Activated T-cell treated with anti-CD3 and anti-CD28 coated beads, Interleukin-2, amount 50 U/mL, for 24 hours (primary cell): Measurements from ENCODE around the gene B4GALT1.

ENCODE experiments used
- DNase-seq: peaks from one replicate; pipeline ENCODE4 v3.0.0-alpha.2; 2020
- H3K27ac Mint-ChIP-seq: 2 replicates; pipeline ENCODE4 v1.8.0; 2020; ENCODE audit warnings: mild to moderate bottlenecking, mixed read lengths
- H3K27me3 Mint-ChIP-seq: 2 replicates; pipeline ENCODE4 v1.8.0; 2020; ENCODE audit warnings: mixed read lengths
- H3K36me3 Mint-ChIP-seq: 2 replicates; pipeline ENCODE4 v1.8.0; 2020; ENCODE audit warnings: low read depth, mixed read lengths
- H3K4me1 Mint-ChIP-seq: 2 replicates; pipeline ENCODE4 v1.8.0; 2020; ENCODE audit warnings: low read depth, mixed read lengths
- H3K4me3 Mint-ChIP-seq: 2 replicates; pipeline ENCODE4 v1.8.0; 2020; ENCODE audit warnings: mild to moderate bottlenecking, moderate library complexity, mixed read lengths
- H3K9me3 Mint-ChIP-seq: 2 replicates; pipeline ENCODE4 v1.8.0; 2020; ENCODE audit warnings: mixed read lengths

B4GALT1 gene, protein sequence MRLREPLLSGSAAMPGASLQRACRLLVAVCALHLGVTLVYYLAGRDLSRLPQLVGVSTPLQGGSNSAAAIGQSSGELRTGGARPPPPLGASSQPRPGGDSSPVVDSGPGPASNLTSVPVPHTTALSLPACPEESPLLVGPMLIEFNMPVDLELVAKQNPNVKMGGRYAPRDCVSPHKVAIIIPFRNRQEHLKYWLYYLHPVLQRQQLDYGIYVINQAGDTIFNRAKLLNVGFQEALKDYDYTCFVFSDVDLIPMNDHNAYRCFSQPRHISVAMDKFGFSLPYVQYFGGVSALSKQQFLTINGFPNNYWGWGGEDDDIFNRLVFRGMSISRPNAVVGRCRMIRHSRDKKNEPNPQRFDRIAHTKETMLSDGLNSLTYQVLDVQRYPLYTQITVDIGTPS

GRCh38 chr9:33167084-33167971 is at the start of gene B4GALT1:
B4GALT1 (minus strand) TSS chr9:33167336; CDS start chr9:33167169, 167 bp downstream.
- peak within 1 kb of the TSS; percentile 97 for H3K27ac Mint-ChIP-seq
- peak; percentile 98 for DNase-seq
- peaks cover 24% of the 10 kb centered on the region for H3K36me3 Mint-ChIP-seq
- peaks cover 57% of the 10 kb centered on the region for H3K4me1 Mint-ChIP-seq
- no peaks in the 10 kb centered on the region for H3K27me3 Mint-ChIP-seq
- no peaks in the 10 kb centered on the region for H3K9me3 Mint-ChIP-seq
- H3K4me3 Mint-ChIP-seq: peak within 1 kb of the TSS; percentile 91

DNA sequence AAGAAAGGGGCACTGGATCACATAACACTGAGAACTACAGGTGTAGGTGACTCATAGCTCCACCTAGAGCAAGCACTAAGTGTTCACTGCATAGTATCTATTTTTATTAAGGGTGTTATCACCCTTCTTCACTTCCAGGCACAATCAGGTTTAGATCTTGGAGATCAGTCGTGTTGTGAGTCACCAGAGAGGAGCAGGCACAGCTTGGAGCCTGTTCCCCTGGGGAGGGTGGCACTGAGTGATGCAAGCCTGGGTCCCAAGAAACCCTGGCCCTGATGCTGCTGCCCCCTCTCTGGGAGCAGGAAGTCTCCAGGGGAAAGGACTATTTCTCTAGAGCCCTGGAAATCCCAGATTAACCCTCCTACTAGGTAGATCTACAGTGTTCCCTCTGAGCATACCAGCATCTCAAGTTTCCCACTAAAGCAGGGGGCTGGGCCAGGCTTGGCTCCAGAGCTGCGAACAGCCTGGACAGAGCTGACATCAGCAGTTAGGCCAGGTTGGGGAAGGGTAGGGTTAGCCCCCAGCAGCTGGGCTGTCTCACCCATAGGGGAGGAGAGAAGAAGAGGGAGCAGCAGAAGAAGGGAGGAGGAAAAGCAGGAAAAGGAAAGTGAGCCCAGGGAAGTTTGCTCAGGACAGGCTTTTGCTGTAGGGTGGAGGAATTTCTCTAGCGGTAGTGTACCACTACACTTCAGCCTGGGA is 44.7 kb upstream of the B4GALT1 start:
- Mint-ChIP-seq H3K4me1 (peaks cover 2% of the 10 kb centered on the region), H3K9me3 (no peaks in the 10 kb centered on the region), H3K27me3 (no peaks in the 10 kb centered on the region), H3K36me3 (no peaks in the 10 kb centered on the region), H3K4me3 (no peak overlapping the region), H3K27ac (no peak overlapping the region)
- DNase-seq: no peak

DNA sequence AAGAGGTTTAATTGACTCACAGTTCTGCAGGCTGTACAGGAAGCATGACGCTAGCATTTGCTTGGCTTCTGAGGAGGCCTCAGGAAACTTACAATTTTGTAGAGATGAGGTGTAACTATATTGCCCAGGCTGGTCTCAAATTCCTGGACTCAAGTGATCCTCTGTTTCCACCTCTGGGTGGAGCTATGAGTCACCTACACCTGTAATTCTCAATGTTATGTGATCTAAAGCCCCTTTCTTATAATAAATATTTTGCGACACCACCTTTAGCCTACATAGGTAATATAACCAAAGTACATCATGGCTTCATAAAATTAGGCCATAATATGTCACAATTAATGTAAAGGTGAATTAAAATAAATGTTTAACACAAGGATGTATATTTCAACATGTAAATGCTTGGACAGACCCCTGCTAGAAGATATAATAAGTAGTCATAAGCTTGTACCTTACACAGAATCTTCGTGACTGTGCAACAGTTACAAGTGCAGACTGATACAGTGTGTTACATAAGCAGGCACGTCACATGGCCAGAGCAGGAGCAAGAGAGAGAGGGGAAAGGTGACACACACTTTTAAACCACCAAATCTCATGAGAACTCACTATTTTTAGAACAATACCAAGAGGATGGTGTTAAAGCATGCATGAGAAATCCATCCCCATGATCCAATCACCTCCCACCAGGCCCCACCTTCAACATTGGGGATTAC is 43.0 kb upstream of the B4GALT1 start:
- Mint-ChIP-seq H3K27ac (no peak overlapping the region), H3K27me3 (no peaks in the 10 kb centered on the region), H3K4me3 (no peak overlapping the region), H3K36me3 (no peaks in the 10 kb centered on the region), H3K4me1 (peaks cover 2% of the 10 kb centered on the region), H3K9me3 (no peaks in the 10 kb centered on the region)
- DNase-seq: no peak

DNA sequence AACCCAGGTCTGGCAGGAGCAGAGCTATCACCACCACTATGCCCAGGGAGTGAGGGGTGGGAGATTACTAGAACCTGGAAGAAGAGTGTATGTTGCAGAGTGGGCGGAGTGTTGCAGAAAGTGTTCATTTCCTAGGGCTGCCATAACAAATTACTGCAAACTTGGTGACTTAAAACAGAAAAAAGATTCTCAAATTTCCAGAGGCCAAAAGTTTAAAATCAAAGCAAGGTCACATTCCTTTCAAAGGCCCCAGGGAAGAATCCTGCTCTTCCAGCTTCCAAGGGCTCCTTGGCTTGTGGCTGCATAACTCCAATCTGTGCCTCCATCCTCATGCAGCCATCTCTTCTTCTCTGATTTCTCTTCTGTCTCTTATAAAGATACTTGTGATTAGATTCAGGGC is 42.3 kb upstream of the B4GALT1 start:
- Mint-ChIP-seq H3K27me3 (no peaks in the 10 kb centered on the region), H3K27ac (no peak overlapping the region), H3K36me3 (no peaks in the 10 kb centered on the region), H3K4me1 (peaks cover 2% of the 10 kb centered on the region), H3K9me3 (no peaks in the 10 kb centered on the region), H3K4me3 (no peak overlapping the region)
- no peak for DNase-seq

- no peaks in the 10 kb centered on the region for H3K9me3 Mint-ChIP-seq
- peak overlapping the region; percentile 29 for H3K4me3 Mint-ChIP-seq
- H3K27ac Mint-ChIP-seq: peak overlapping the region; percentile 23
- H3K36me3 Mint-ChIP-seq: no peaks in the 10 kb centered on the region
- H3K4me1 Mint-ChIP-seq: peaks cover 13% of the 10 kb centered on the region
- DNase-seq: no peak
- H3K27me3 Mint-ChIP-seq: no peaks in the 10 kb centered on the region
Observed at GRCh38 chr9:33202552-33203201, 35.5 kb upstream of the B4GALT1 start.

DNA sequence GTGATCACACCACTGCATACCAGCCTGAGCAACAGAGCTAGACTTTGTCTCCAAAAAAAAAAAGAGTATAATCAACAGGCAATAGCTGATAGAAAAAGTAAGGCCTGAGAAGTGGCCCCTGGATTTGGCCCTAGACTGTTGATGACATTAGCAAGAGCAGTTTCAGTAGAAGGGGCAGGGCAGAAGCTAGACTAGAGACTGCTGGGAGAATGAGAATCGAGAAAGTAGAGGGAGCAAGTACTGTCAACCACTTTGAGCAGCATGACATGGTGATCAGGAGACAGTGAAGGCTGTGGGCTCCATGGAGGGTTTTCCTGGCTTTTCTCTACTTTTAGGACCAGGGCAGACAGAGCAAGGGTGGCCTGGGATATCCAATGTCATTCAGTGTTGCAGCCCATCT is 34.9 kb upstream of the B4GALT1 start:
- Mint-ChIP-seq H3K9me3 (no peaks in the 10 kb centered on the region), H3K36me3 (no peaks in the 10 kb centered on the region), H3K27ac (no peak overlapping the region), H3K4me1 (peaks cover 13% of the 10 kb centered on the region), H3K4me3 (no peak overlapping the region), H3K27me3 (no peaks in the 10 kb centered on the region)
- DNase-seq: no peak

GRCh38 chr9:33198165-33198564 is 31.0 kb upstream of the B4GALT1 start:
- Mint-ChIP-seq H3K4me1 (peaks cover 13% of the 10 kb centered on the region), H3K27ac (no peak overlapping the region), H3K9me3 (no peaks in the 10 kb centered on the region), H3K4me3 (no peak overlapping the region), H3K27me3 (no peaks in the 10 kb centered on the region), H3K36me3 (no peaks in the 10 kb centered on the region)
- DNase-seq: no peak

- H3K9me3 Mint-ChIP-seq: no peaks in the 10 kb centered on the region
- DNase-seq: no peak
- no peaks in the 10 kb centered on the region for H3K36me3 Mint-ChIP-seq
- no peak overlapping the region for H3K27ac Mint-ChIP-seq
- no peaks in the 10 kb centered on the region for H3K27me3 Mint-ChIP-seq
- peaks cover 7% of the 10 kb centered on the region for H3K4me1 Mint-ChIP-seq
- H3K4me3 Mint-ChIP-seq: no peak overlapping the region
Observed at GRCh38 chr9:33197279-33198152, 30.4 kb upstream of the B4GALT1 start.

DNA sequence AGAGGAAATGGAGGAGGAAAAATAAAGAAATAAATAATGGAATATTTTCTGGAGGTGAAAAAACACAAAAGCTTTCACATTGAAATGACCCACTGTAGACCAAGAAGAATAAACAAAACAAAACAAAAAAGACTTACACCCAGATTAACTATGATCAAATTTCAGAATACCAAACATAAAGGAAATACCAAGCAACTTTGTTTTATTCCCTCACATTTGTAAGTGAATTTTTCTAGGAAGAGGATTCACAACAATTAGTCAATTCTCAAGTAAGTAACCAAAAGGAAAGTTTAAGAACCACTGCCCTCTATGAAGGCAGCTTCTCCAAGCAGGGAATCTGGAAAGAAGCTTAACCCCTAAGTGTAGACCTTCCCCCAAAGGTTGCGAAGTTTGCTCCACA is 29.6 kb upstream of the B4GALT1 start:
- H3K27ac Mint-ChIP-seq: no peak overlapping the region
- H3K4me1 Mint-ChIP-seq: no peaks in the 10 kb centered on the region
- no peaks in the 10 kb centered on the region for H3K9me3 Mint-ChIP-seq
- no peaks in the 10 kb centered on the region for H3K27me3 Mint-ChIP-seq
- no peak overlapping the region for H3K4me3 Mint-ChIP-seq
- DNase-seq: no peak
- no peaks in the 10 kb centered on the region for H3K36me3 Mint-ChIP-seq

DNA sequence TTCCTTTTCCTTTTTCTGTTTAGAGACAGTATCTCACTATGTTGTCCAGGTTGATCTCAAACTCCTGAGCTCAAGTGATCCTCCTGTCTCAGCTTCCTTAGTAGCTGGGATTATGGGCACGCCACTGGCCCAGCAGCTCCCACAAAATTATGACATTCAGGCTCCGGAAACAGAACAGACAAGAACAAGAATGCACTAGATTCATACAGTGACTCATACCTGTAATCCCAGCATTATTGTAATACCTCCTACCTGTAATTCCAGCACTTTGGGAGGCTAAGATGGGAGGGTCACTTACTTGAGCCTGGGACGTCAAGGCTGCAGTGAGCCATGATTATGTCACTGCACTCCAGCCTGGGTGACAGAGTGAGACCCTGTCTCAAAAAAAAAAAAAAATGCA is 26.7 kb upstream of the B4GALT1 start:
- Mint-ChIP-seq H3K4me1 (no peaks in the 10 kb centered on the region), H3K27ac (no peak overlapping the region), H3K36me3 (no peaks in the 10 kb centered on the region), H3K4me3 (no peak overlapping the region), H3K27me3 (no peaks in the 10 kb centered on the region), H3K9me3 (no peaks in the 10 kb centered on the region)
- DNase-seq: no peak

DNA sequence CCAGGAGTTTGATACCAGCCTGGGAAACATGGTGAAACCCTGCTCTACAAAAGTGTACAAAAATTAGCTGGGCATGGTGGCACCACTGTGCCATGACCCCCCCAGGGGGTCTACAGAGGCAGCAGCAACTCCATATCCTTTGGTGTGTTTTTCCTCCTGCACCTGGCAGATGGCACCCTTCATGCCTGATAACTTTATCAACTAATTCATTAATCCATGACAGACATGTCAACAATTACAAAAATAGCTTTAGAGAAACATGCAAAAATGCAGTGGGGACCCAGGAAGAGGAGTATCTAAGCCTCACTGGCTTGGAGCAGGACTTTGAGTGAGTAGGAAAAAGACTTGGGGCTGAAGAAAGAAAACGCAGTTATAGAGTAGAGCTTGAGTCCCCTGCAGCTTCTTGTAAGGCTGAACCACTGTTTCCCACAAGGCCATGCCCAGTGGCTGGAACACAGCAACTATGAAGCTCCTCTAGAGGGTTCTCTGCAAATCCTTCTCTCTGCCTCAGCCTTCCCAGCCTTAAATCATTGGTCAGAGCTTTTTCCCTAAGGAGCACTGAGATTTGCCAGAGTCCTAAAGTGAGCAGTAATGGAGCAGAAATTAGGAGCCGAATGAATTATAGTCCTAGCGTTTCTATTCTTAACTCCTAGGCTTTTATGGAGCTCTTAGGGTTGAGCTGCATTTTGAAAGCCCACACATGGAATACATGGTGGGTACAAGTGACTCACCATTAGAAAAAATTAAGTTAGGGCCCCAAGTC is 25.5 kb upstream of the B4GALT1 start:
- H3K4me3 Mint-ChIP-seq: no peak overlapping the region
- H3K36me3 Mint-ChIP-seq: no peaks in the 10 kb centered on the region

GRCh38 chr9:33190021-33190705 is 23.0 kb upstream of the B4GALT1 start:
- no peak overlapping the region for H3K27ac Mint-ChIP-seq
- peaks cover 6% of the 10 kb centered on the region for H3K4me1 Mint-ChIP-seq
- no peaks in the 10 kb centered on the region for H3K36me3 Mint-ChIP-seq
- no peaks in the 10 kb centered on the region for H3K9me3 Mint-ChIP-seq
- H3K27me3 Mint-ChIP-seq: no peaks in the 10 kb centered on the region
- no peak overlapping the region for H3K4me3 Mint-ChIP-seq
- DNase-seq: no peak

More for the DNA sequence above, 25.5 kb upstream of the B4GALT1 start:
- no peaks in the 10 kb centered on the region for H3K9me3 Mint-ChIP-seq
- H3K27me3 Mint-ChIP-seq: no peaks in the 10 kb centered on the region
- DNase-seq: no peak
- H3K4me1 Mint-ChIP-seq: no peaks in the 10 kb centered on the region
- H3K27ac Mint-ChIP-seq: no peak overlapping the region
